Body of pancreas (tissue), 4 donors: ENCODE measurements around the gene HYCC2.

ENCODE experiments used
- POLR2A ChIP-seq, 3 donors: fragments of 450-650 bp; IDR thresholded peaks; one replicate each; pipeline ENCODE4 v1.6.1; 2016; ENCODE audit warnings: antibody characterized with exemption in 3 of 3, mild to moderate bottlenecking in 2 of 3
- TF ChIP-seq, protein P1 (sequence below), 7 experiments: fragments of 450-650 bp in 4 of 7; fragments of 200-600 bp in 3 of 7; sonication (generic) in 3 of 7; IDR thresholded peaks; one replicate each; pipeline ENCODE4 v1.5.1; 2016 to 2019; ENCODE audit warnings: antibody characterized with exemption in 7 of 7

DNA sequence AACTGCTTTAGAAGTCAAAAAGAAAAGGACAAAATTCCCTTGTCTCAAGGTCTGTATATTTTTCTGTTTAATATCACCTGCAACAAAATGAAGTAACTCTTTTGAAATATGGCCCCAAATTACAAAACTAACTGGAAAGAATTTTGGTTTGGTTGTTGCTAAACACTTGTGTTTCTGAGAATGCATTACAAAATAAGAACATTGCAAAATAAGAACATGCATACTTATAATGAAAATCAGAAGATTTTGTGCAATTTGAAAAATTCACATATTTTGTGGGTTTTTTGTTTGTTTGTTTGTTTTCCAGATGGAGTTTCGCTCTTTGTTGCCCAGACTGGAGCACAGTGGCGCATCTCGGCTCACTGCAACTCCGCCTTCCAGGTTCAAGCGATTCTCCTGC lies 22.1 kb upstream of the HYCC2 start:
- TF ChIP-seq, protein P1, sequence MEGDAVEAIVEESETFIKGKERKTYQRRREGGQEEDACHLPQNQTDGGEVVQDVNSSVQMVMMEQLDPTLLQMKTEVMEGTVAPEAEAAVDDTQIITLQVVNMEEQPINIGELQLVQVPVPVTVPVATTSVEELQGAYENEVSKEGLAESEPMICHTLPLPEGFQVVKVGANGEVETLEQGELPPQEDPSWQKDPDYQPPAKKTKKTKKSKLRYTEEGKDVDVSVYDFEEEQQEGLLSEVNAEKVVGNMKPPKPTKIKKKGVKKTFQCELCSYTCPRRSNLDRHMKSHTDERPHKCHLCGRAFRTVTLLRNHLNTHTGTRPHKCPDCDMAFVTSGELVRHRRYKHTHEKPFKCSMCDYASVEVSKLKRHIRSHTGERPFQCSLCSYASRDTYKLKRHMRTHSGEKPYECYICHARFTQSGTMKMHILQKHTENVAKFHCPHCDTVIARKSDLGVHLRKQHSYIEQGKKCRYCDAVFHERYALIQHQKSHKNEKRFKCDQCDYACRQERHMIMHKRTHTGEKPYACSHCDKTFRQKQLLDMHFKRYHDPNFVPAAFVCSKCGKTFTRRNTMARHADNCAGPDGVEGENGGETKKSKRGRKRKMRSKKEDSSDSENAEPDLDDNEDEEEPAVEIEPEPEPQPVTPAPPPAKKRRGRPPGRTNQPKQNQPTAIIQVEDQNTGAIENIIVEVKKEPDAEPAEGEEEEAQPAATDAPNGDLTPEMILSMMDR (IDR thresholded peaks at IDR 0.05), result no peak
- TF ChIP-seq POLR2A (IDR thresholded peaks at IDR 0.05), result no peak
